OCI-LY1 (cell line): ENCODE results near the gene DND1.
"Not testable (repeated sequence)": the region's sequence is repeated elsewhere in the genome, so short reads cannot be mapped to it uniquely, and the experiment has no call there.

Source experiments
- H2AFZ ChIP-seq: fragments of 200-600 bp; sonication (generic), shearing (Covaris generic); 2 replicates; pipeline ENCODE4 v1.6.0; 2014; ENCODE audit warnings: antibody characterized with exemption, mild to moderate bottlenecking, low read length
- H3F3A ChIP-seq: fragments of 200-600 bp; sonication (generic), shearing (Covaris generic); 2 replicates; pipeline ENCODE4 v1.6.0; 2014; ENCODE audit warnings: mild to moderate bottlenecking, antibody characterized with exemption, low read length, moderate library complexity; ENCODE audit not compliant: insufficient read depth
- H3K27ac ChIP-seq: fragments of 200-600 bp; sonication (generic); 2 replicates; pipeline ENCODE4 v1.5.1; 2014; ENCODE audit warnings: low read length, mixed run types, mild to moderate bottlenecking, low read depth; ENCODE audit not compliant: poor library complexity, severe bottlenecking
- H3K27me3 ChIP-seq: fragments of 200-600 bp; sonication (generic); 2 replicates; pipeline ENCODE4 v1.6.0; 2014; ENCODE audit warnings: antibody characterized with exemption, mild to moderate bottlenecking, low read length, moderate library complexity; ENCODE audit not compliant: insufficient read depth
- H3K36me3 ChIP-seq: fragments of 200-600 bp; sonication (generic); 2 replicates; pipeline ENCODE4 v1.6.1; 2014; ENCODE audit warnings: mild to moderate bottlenecking, antibody characterized with exemption, low read length, moderate library complexity, mixed read lengths; ENCODE audit not compliant: insufficient read depth
- H3K4me1 ChIP-seq: fragments of 200-600 bp; sonication (generic); 2 replicates; pipeline ENCODE4 v1.5.1; 2014; ENCODE audit warnings: mild to moderate bottlenecking, low read length, moderate library complexity; ENCODE audit not compliant: insufficient read depth, severe bottlenecking
- H3K4me2 ChIP-seq: fragments of 200-600 bp; sonication (generic), shearing (Covaris generic); 2 replicates; pipeline ENCODE4 v1.6.1; 2014; ENCODE audit warnings: low read length
- H3K4me3 ChIP-seq: fragments of 200-600 bp; sonication (generic); 2 replicates; pipeline ENCODE4 v1.5.1; 2014; ENCODE audit warnings: low read length, low read depth, mild to moderate bottlenecking, mixed read lengths; ENCODE audit not compliant: poor library complexity, severe bottlenecking
- H3K79me2 ChIP-seq: fragments of 200-600 bp; shearing (Covaris generic); 2 replicates; pipeline ENCODE4 v1.6.1; 2016; ENCODE audit warnings: mixed run types, low read length, mixed read lengths; ENCODE audit not compliant: insufficient read depth
- H3K9ac ChIP-seq: fragments of 200-600 bp; sonication (generic), shearing (Covaris generic); 2 replicates; pipeline ENCODE4 v1.6.1; 2014; ENCODE audit warnings: mild to moderate bottlenecking, low read length, mixed read lengths
- H3K9me2 ChIP-seq: fragments of 200-600 bp; sonication (generic), shearing (Covaris generic); 2 replicates; pipeline ENCODE4 v1.6.1; 2014; ENCODE audit warnings: low read depth, mild to moderate bottlenecking, low read length, mixed read lengths
- H3K9me3 ChIP-seq: fragments of 200-600 bp; shearing (Covaris generic); 2 replicates; pipeline ENCODE4 v1.6.1; 2014; ENCODE audit warnings: low read length, mixed read lengths
- H4K20me1 ChIP-seq: fragments of 200-600 bp; sonication (generic), shearing (Covaris generic); 2 replicates; pipeline ENCODE4 v1.6.0; 2016; ENCODE audit warnings: mild to moderate bottlenecking, low read length; ENCODE audit not compliant: insufficient read depth
- CTCF ChIP-seq: fragments of 200-600 bp; sonication (generic), shearing (Covaris generic); IDR thresholded peaks from 2 replicates; pipeline ENCODE4 v1.5.1; 2017; ENCODE audit warnings: mild to moderate bottlenecking, antibody characterized with exemption, low read length, moderate library complexity, mixed read lengths
- EZH2 ChIP-seq: fragments of 200-600 bp; sonication (generic), shearing (Covaris generic); IDR thresholded peaks from 2 replicates; pipeline ENCODE4 v1.8.0; 2017; ENCODE audit warnings: borderline replicate concordance, mixed run types, mild to moderate bottlenecking, antibody characterized with exemption, low read length, moderate library complexity, mixed read lengths

DND1 gene

DNA sequence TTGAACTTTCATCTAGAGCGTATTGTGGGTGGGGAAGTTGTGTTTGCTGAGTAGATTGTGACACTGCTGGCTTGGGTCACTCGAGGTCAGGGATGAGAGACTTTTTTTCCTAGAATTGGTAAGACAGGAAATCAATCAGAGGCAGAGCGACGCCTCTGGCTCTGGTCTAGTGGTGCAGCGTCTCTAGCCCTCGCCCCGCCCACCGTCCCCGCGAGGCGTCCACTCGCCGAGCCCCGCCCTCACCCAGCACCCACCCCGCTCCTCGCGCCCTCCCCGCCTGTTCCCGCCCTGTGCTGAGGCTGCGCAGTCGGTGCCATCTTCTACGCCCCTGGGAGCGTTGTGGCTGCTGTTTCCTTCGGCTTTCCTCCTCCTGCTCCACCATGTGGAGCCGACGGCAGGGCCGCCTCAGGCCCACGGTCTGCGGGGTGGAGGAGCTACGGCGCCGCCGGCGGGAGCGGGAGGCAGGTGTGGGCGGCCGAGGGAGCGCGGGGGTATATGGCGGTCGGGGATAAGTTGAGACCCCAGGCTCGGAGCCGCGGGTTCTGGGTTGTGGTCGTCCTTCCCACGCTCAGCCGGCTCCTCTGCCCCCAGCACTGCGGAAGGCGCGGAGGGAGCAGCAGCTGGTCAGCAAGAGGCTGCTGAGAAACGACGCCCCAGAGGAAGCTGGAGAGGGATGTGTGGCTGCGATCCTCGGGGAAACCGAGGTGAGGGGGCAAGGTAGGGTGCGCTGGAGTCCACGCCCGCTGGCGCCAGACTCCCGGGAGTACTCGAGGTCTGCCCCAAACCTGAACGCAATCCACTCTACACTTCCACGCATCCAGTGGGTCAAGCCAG lies 34.0 kb downstream of the DND1 start, which contains the start of gene TMCO6:
Gene TMCO6, plus strand, starts transcription at position 304 of the 834 bp plus-strand sequence. Its CDS starts 77 bp downstream, at position 381.
- H4K20me1 ChIP-seq: no peaks in the 10 kb centered on the region
- H3K4me1 ChIP-seq: peaks cover 21% of the 10 kb centered on the region
- peak within 1 kb of the TSS; percentile 78 for H3K4me3 ChIP-seq
- peaks cover 33% of the 10 kb centered on the region; the same call in 1 of the 2 replicates for H3K36me3 ChIP-seq
- H3K79me2 ChIP-seq: no peaks in the 10 kb centered on the region
- H2AFZ ChIP-seq: peak within 1 kb of the TSS; percentile 53
- H3K4me2 ChIP-seq: peak within 1 kb of the TSS; percentile 91
- H3K27me3 ChIP-seq: no peaks in the 10 kb centered on the region
- no peaks in the 10 kb centered on the region for H3K9me2 ChIP-seq
- H3K9me3 ChIP-seq: no peaks in the 10 kb centered on the region
- TF ChIP-seq EZH2 (no peak), CTCF (peak; percentile 70)
- no peaks in the 10 kb centered on the region for H3F3A ChIP-seq
- H3K27ac ChIP-seq: no peak within 1 kb of the TSS
- peak within 1 kb of the TSS; percentile 86 for H3K9ac ChIP-seq

DNA sequence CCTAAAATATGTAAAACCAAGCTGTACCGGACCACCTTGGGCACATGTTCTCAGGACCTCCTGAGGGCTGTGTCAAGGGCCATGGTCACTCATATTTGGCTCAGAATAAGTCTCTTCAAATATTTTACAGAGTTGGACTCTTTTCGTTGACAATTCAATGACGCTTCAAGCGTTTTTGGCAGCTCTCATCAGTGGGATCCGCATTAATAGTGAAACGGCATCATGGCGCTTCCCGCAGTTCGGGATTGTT lies 34.6 kb downstream of the DND1 start:
- Histone ChIP-seq H3K4me3 (peak overlapping the region; percentile 78), H2AFZ (peak overlapping the region; percentile 53), H3K9ac (peak overlapping the region; percentile 52), H3K4me1 (peaks cover 21% of the 10 kb centered on the region), H3K36me3 (peaks cover 27% of the 10 kb centered on the region; the same call in 1 of the 2 replicates), H3K4me2 (peak overlapping the region; percentile 91)
- H3F3A ChIP-seq, H3K27ac ChIP-seq, H4K20me1 ChIP-seq, H3K27me3 ChIP-seq, H3K79me2 ChIP-seq, H3K9me2 ChIP-seq, H3K9me3 ChIP-seq: not testable (repeated sequence)

DNA sequence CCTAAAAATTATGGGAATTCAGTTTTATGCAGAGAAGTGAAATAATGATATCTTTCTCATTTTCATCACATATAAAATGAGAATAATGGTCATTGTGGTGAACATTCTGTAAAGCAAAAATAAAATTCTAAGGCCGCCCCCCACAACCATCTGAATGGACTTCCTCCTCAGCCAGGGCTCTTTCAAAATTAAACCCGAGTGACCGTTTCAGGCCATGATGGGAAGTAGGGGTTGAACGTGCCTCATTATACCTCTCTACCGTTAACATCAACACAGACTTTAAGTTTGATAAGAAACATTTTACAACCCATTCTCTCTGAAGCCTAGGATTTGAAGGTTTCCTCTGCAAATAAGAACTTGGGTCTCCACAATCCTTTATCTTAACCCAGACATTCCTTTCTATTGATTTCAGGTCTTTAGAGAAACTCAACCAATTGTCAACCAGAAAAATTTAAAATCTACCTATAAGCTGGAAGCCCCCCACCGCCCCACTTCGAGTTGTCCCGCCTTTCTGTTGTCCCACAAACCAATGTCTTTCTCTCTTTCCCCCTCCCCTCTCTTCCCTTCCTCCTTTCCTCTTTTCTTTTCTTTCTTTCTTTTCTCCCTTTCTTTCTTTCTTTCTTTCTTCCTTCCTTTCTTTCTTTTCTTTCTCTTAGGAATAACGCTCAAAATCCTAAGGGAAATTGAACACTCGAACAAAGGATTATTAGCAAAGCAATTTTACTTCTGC lies 35.8 kb downstream of the DND1 start:
- H3K4me2 ChIP-seq: no peak overlapping the region
- H3K27ac ChIP-seq: no peak overlapping the region
- no peaks in the 10 kb centered on the region for H3K79me2 ChIP-seq
- H3K9me2 ChIP-seq: no peaks in the 10 kb centered on the region
- no peaks in the 10 kb centered on the region; the same call in 1 of the 2 replicates for H3K27me3 ChIP-seq
- H4K20me1 ChIP-seq: no peaks in the 10 kb centered on the region
- peaks cover 29% of the 10 kb centered on the region for H3K4me1 ChIP-seq
- TF ChIP-seq CTCF: no peak
- no peak for TF ChIP-seq EZH2
- peaks cover 19% of the 10 kb centered on the region; the same call in 1 of the 2 replicates for H3K36me3 ChIP-seq
- H2AFZ ChIP-seq: no peak overlapping the region
- no peak overlapping the region for H3K4me3 ChIP-seq
- no peak overlapping the region for H3K9ac ChIP-seq
- H3K9me3 ChIP-seq: no peaks in the 10 kb centered on the region
- H3F3A ChIP-seq: no peaks in the 10 kb centered on the region
